ENCODE measurements around the gene CYP2D6. TPM values are rescaled to one million over a fixed set of nuclear protein-coding genes. Genes with fewer than 3 reads are reported as not detected.

CYP2D6 gene
- total and polyA plus RNA-seq, 2 of the 8 experiments (the other 6 are each of a cell fraction or from before 2014, with no cell fraction given), result 0.93 to 1.7 TPM

DNA sequence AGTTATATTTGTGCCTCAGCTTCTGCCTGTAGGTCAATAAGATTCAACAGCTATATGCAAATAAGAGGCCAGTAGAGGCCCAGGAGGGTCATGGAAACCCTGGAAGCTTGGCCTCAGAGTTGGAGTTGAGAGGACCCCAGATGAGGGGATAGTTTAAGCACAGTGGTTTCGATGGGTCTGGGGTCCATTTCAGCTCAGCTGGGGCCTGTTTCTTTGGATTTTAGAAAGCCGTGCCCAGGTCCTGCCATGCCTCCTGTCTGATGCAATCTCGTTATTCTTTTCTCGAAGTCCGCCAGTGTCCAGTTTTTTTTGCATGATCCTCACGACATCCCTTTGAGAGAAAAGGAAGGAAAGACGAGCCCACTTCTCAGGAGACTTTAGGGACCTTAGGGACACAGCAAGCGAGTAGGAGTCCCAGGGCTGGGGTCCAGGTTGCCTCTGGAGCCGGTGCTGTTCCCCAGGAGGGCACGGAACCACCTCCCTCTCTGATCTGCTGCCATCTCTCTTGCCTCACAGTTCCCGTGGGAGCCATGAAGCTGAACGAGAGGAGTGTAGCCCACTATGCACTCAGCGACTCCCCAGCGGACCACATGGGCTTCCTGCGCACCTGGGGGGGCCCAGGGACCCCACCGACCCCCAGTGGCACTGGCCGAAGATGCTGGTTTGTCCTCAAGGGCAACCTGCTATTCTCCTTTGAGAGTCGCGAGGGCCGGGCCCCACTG, 53.7 kb downstream of the CYP2D6 start:
- Histone ChIP-seq H2BK12ac (ENCODE audit: low read depth, low read length) (no peak overlapping the region), H4K5ac (ENCODE audit: insufficient read length, low read depth, low read length) (no peak overlapping the region), H3K23ac (ENCODE audit: insufficient read length) (no peak overlapping the region), H2BK5ac (ENCODE audit: low read depth, low read length) (no peak overlapping the region; the same call in 1 of the 2 replicates), H3K36me3 (ENCODE audit: control insufficient read depth in 2 of 4, insufficient read depth in 4 of 4, low read length in 3 of 4) (0 out of 8 replicates have a peak, but pooled peaks cover 0 to 3% (median under 1%) of the 10 kb centered on the region in 4 experiments), H2BK120ac (replicated peaks; ENCODE audit: low read depth, low read length) (no peak overlapping the region), H3K4me3 (ENCODE audit: extremely low read depth in 1 of 4, insufficient read depth in 2 of 4, low read depth in 3 of 4, low read length in 4 of 4) (no peak overlapping the region), H2BK20ac (ENCODE audit: low read length) (no peak overlapping the region), H3K9ac (replicated peaks in 1 of 4; ENCODE audit: extremely low read depth in 1 of 4, low read depth in 3 of 4, low read length in 3 of 4) (no peak overlapping the region), H3K4ac (replicated peaks; ENCODE audit: insufficient read length, low read depth, low read length) (no peak overlapping the region), H3K79me2 (ENCODE audit: control insufficient read depth in 1 of 2, insufficient read depth in 2 of 2, low read length in 2 of 2) (peaks cover 0 to 9% of the 10 kb centered on the region in 2 experiments; a peak in 2 of 4 replicates), H3K23me2 (ENCODE audit: low read depth, low read length) (peaks cover 2% of the 10 kb centered on the region), H3K18ac (ENCODE audit: extremely low read depth, low read length) (no peak overlapping the region), H3K9me3 (ENCODE audit: insufficient read depth in 2 of 2, low read depth in 1 of 2, low read length in 1 of 2) (no peaks in the 10 kb centered on the region), H3K27ac (ENCODE audit: low read depth, low read length) (no peak overlapping the region), H2AFZ (ENCODE audit: low read length) (no peak overlapping the region), H3K4me2 (ENCODE audit: insufficient read depth in 1 of 2, low read depth in 2 of 2, low read length in 2 of 2) (no peak overlapping the region), H4K8ac (ENCODE audit: extremely low read depth, insufficient read depth, low read length) (no peak overlapping the region; the same call in 1 of the 2 replicates), H2BK15ac (ENCODE audit: low read length) (no peak overlapping the region), H2AK5ac (ENCODE audit: low read depth, low read length) (no peak overlapping the region), H3K14ac (ENCODE audit: insufficient read length) (no peak overlapping the region), H3K79me1 (ENCODE audit: low read depth, low read length) (peaks cover 3% of the 10 kb centered on the region; the same call in 1 of the 2 replicates), H4K20me1 (replicated peaks in 1 of 2; ENCODE audit: control insufficient read depth in 1 of 2, insufficient read depth in 2 of 2, low read length in 2 of 2) (no peaks in the 10 kb centered on the region), H3K4me1 (replicated peaks in 1 of 4; ENCODE audit: control insufficient read depth in 3 of 4, insufficient read depth in 4 of 4, low read length in 3 of 4) (peaks cover 2 to 11% (median 9%) of the 10 kb centered on the region in 4 experiments), H4K91ac (replicated peaks; ENCODE audit: insufficient read length, low read length) (no peak overlapping the region), H3K27me3 (replicated peaks in 1 of 4; ENCODE audit: control insufficient read depth in 3 of 4, extremely low read depth in 1 of 4, insufficient read depth in 3 of 4, low read length in 3 of 4) (peaks cover 0 to 9% (median 4%) of the 10 kb centered on the region in 4 experiments; a peak in 2 of 7 replicates), H3K56ac (replicated peaks; ENCODE audit: insufficient read length, low read depth, low read length) (no peak overlapping the region)
- FAIRE-seq (no peak), DNase-seq (ENCODE audit: low read depth in 1 of 2, low spot score in 2 of 2) (no peak)
- CTCF ChIA-PET (ENCODE audit: partially characterized antibody), result interaction anchor here (1.4 to 2.2 kb wide), 2 partner anchors 14 to 35 kb away, joined by 3 to 11 read pairs; partner anchors contain the start of gene NDUFA6
- POLR2A ChIA-PET (ENCODE audit: partially characterized antibody), result interaction anchor here (1.5 to 8.9 kb wide), 5 partner anchors 7 to 131 kb away, joined by 3 to 94 read pairs (median 5); partner anchors contain the start of gene NDUFA6
- 91% methylated on average over 18 of the region's 20 CpGs; no CpG with 5 or more reads in 1 of the 2 experiments for WGBS, 2 experiments (ENCODE audit: extremely low coverage in 1 of 2, insufficient coverage in 1 of 2, insufficient read length in 1 of 2, insufficient replicate concordance in 2 of 2, low coverage in 1 of 2, low lambda C conversion rate in 2 of 2, missing lambda C conversion rate in 1 of 2)
- TF ChIP-seq TCF12 (IDR thresholded peaks at IDR 0.05; ENCODE audit: low read depth, low read length) (no peak), TEAD4 (IDR thresholded peaks at IDR 0.05; ENCODE audit: low read depth, low read length) (no peak), POU5F1 (IDR thresholded peaks at IDR 0.05; ENCODE audit: low read depth, low read length) (no peak), EZH2 (IDR thresholded peaks at IDR 0.05; ENCODE audit: low read depth, low read length, severe bottlenecking) (no peak), ZNF274 (IDR thresholded peaks at IDR 0.05; ENCODE audit: borderline replicate concordance, extremely low read depth, low read length) (no peak)
- TF ChIP-seq, protein P1, sequence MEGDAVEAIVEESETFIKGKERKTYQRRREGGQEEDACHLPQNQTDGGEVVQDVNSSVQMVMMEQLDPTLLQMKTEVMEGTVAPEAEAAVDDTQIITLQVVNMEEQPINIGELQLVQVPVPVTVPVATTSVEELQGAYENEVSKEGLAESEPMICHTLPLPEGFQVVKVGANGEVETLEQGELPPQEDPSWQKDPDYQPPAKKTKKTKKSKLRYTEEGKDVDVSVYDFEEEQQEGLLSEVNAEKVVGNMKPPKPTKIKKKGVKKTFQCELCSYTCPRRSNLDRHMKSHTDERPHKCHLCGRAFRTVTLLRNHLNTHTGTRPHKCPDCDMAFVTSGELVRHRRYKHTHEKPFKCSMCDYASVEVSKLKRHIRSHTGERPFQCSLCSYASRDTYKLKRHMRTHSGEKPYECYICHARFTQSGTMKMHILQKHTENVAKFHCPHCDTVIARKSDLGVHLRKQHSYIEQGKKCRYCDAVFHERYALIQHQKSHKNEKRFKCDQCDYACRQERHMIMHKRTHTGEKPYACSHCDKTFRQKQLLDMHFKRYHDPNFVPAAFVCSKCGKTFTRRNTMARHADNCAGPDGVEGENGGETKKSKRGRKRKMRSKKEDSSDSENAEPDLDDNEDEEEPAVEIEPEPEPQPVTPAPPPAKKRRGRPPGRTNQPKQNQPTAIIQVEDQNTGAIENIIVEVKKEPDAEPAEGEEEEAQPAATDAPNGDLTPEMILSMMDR (IDR thresholded peaks at IDR 0.05; ENCODE audit: control extremely low read depth in 1 of 3, insufficient read depth in 1 of 3, low read depth in 1 of 3, low read length in 3 of 3), result no peak
- TF ChIP-seq, protein P2, sequence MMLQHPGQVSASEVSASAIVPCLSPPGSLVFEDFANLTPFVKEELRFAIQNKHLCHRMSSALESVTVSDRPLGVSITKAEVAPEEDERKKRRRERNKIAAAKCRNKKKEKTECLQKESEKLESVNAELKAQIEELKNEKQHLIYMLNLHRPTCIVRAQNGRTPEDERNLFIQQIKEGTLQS (IDR thresholded peaks at IDR 0.05; ENCODE audit: insufficient read depth, low read depth, low read length), result no peak

All from H1 (cell line).